ENCODE results near the gene SYPL2.

GRCh38 chr1:109504974-109505373, 38.6 kb downstream of the SYPL2 start:
- TF ChIP-seq, protein P1, sequence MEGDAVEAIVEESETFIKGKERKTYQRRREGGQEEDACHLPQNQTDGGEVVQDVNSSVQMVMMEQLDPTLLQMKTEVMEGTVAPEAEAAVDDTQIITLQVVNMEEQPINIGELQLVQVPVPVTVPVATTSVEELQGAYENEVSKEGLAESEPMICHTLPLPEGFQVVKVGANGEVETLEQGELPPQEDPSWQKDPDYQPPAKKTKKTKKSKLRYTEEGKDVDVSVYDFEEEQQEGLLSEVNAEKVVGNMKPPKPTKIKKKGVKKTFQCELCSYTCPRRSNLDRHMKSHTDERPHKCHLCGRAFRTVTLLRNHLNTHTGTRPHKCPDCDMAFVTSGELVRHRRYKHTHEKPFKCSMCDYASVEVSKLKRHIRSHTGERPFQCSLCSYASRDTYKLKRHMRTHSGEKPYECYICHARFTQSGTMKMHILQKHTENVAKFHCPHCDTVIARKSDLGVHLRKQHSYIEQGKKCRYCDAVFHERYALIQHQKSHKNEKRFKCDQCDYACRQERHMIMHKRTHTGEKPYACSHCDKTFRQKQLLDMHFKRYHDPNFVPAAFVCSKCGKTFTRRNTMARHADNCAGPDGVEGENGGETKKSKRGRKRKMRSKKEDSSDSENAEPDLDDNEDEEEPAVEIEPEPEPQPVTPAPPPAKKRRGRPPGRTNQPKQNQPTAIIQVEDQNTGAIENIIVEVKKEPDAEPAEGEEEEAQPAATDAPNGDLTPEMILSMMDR (IDR thresholded peaks at IDR 0.05), result no peak
- TF ChIP-seq POLR2A (IDR thresholded peaks at IDR 0.05), result no peak

Data from heart left ventricle (tissue), 13 donors.